NB4 (cell line): ENCODE measurements around the gene NCAPH2.

ENCODE experiments used
- CTCF ChIP-seq: IDR thresholded peaks from one replicate; pipeline ENCODE4 v1.5.1; 2012; ENCODE audit warnings: low read depth, low read length
- MYC ChIP-seq: IDR thresholded peaks from 2 replicates; pipeline ENCODE4 v1.6.1; 2011; ENCODE audit warnings: low read depth, low read length
- POLR2A ChIP-seq: IDR thresholded peaks from 2 replicates; pipeline ENCODE4 v1.6.1; 2011; ENCODE audit warnings: mild to moderate bottlenecking; ENCODE audit not compliant: insufficient read length; ENCODE audit errors: extremely low read depth

GRCh38 chr22:50525104-50525857 is 17.3 kb downstream of the NCAPH2 start, which contains the start of gene SCO2:
- peak; percentile 36 for TF ChIP-seq CTCF
- TF ChIP-seq MYC = peak; percentile 58
- peak; percentile 78 for TF ChIP-seq POLR2A
